ENCODE data around the gene PSMB2.

DNA sequence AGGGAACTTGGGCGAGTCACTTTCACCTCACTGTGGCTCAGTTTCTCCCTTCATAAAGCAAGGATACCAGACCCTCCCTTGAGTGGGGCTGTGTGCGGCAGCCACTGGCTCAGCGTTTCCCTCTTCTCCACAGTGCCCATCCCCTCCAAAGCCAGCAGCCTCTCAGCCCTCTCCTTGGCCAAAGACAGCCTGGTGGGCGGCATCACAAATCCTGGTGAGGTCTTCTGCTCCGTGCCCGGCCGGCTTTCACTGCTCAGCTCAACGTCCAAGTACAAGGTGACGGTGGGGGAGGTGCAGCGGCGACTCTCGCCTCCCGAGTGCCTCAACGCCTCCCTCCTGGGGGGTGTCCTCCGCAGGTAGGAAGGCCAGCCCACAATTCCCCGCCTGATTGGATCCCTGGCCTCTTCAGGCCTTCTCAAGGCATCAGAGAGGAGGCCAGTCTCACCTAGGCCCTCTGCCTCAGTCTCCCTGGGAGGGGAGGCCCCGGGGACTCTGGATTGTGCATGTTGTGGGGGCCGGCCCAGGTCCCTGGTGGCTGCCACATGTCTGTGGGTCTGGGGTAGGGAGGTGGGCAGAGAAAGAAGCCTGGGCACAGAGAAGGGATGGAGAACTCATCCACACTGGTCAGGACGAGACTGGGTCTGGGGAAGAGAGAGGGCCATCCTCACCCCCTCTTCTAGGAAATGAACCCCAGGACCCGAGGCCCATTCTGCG lies 53.0 kb downstream of the PSMB2 start:
- TF ChIP-seq POLR2A (IDR thresholded peaks at IDR 0.05) (no peak), EP300 (IDR thresholded peaks at IDR 0.05) (no peak)
- TF ChIP-seq, protein P1, sequence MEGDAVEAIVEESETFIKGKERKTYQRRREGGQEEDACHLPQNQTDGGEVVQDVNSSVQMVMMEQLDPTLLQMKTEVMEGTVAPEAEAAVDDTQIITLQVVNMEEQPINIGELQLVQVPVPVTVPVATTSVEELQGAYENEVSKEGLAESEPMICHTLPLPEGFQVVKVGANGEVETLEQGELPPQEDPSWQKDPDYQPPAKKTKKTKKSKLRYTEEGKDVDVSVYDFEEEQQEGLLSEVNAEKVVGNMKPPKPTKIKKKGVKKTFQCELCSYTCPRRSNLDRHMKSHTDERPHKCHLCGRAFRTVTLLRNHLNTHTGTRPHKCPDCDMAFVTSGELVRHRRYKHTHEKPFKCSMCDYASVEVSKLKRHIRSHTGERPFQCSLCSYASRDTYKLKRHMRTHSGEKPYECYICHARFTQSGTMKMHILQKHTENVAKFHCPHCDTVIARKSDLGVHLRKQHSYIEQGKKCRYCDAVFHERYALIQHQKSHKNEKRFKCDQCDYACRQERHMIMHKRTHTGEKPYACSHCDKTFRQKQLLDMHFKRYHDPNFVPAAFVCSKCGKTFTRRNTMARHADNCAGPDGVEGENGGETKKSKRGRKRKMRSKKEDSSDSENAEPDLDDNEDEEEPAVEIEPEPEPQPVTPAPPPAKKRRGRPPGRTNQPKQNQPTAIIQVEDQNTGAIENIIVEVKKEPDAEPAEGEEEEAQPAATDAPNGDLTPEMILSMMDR (IDR thresholded peaks at IDR 0.05): no peak

Data from ovary (tissue), 3 donors.